GM08714 (cell line): ENCODE data around the gene ZEB2.

Experiments used
- H3K4me3 ChIP-seq: fragments of 200-500 bp; sonication (Bioruptor generic); 2 replicates; pipeline ENCODE4 v1.5.1; 2014; ENCODE audit warnings: mild to moderate bottlenecking, low read length, inconsistent platforms
- ZNF274 ChIP-seq: IDR thresholded peaks from 2 replicates; pipeline ENCODE4 v1.6.1; 2012; ENCODE audit warnings: mild to moderate bottlenecking, low read depth, low read length

The ZEB2 gene

GRCh38 chr2:144480285-144480684, 39.6 kb downstream of the ZEB2 start:
- no peak overlapping the region for H3K4me3 ChIP-seq
- TF ChIP-seq ZNF274 = no peak

- no peak for TF ChIP-seq ZNF274
- H3K4me3 ChIP-seq = no peak overlapping the region
Observed at GRCh38 chr2:144479659-144480058, 40.3 kb downstream of the ZEB2 start.

- H3K4me3 ChIP-seq = no peak overlapping the region
- no peak for TF ChIP-seq ZNF274
Observed at GRCh38 chr2:144479138-144479537, 40.8 kb downstream of the ZEB2 start.

- no peak overlapping the region for H3K4me3 ChIP-seq
- no peak for TF ChIP-seq ZNF274
Observed at GRCh38 chr2:144477957-144478311, 42.0 kb downstream of the ZEB2 start.

GRCh38 chr2:144477281-144477956, 42.5 kb downstream of the ZEB2 start:
- TF ChIP-seq ZNF274 = no peak
- no peak overlapping the region for H3K4me3 ChIP-seq

GRCh38 chr2:144476682-144477081, 43.2 kb downstream of the ZEB2 start:
- TF ChIP-seq ZNF274 = no peak

GRCh38 chr2:144475569-144476275, 44.2 kb downstream of the ZEB2 start:
- no peak for TF ChIP-seq ZNF274
- no peak overlapping the region for H3K4me3 ChIP-seq

More at GRCh38 chr2:144476682-144477081, 43.2 kb downstream of the ZEB2 start:
- no peak overlapping the region for H3K4me3 ChIP-seq

GRCh38 chr2:144475044-144475443, 44.9 kb downstream of the ZEB2 start:
- no peak for TF ChIP-seq ZNF274
- no peak overlapping the region for H3K4me3 ChIP-seq

GRCh38 chr2:144474017-144474416, 45.9 kb downstream of the ZEB2 start:
- H3K4me3 ChIP-seq = no peak overlapping the region
- TF ChIP-seq ZNF274 = no peak

- TF ChIP-seq ZNF274 = no peak
- no peak overlapping the region for H3K4me3 ChIP-seq
Observed at GRCh38 chr2:144472911-144473310, 47.0 kb downstream of the ZEB2 start.

GRCh38 chr2:144472046-144472412, 47.9 kb downstream of the ZEB2 start:
- TF ChIP-seq ZNF274 = no peak

GRCh38 chr2:144471305-144472045, 48.4 kb downstream of the ZEB2 start:
- peak overlapping the region; percentile 23; the same call in 1 of the 2 replicates for H3K4me3 ChIP-seq
- TF ChIP-seq ZNF274 = no peak

More at GRCh38 chr2:144472046-144472412, 47.9 kb downstream of the ZEB2 start:
- H3K4me3 ChIP-seq = no peak overlapping the region

- no peak for TF ChIP-seq ZNF274
- no peak overlapping the region for H3K4me3 ChIP-seq
Observed at GRCh38 chr2:144470816-144471215, 49.1 kb downstream of the ZEB2 start.

GRCh38 chr2:144470334-144470733, 49.6 kb downstream of the ZEB2 start:
- no peak for TF ChIP-seq ZNF274
- no peak overlapping the region for H3K4me3 ChIP-seq

GRCh38 chr2:144469798-144470197, 50.1 kb downstream of the ZEB2 start:
- no peak for TF ChIP-seq ZNF274

More at GRCh38 chr2:144469798-144470197, 50.1 kb downstream of the ZEB2 start:
- no peak overlapping the region for H3K4me3 ChIP-seq
